ENCODE data around the gene MAN2A2. TPM values are rescaled to one million over a fixed set of nuclear protein-coding genes. Genes with fewer than 3 reads are reported as not detected.

Gene MAN2A2
- total and polyA plus RNA-seq, 2 of the 8 experiments (the other 6 are each of a cell fraction or from before 2014, with no cell fraction given), result 23.1 to 29.7 TPM

GRCh38 chr15:90869601-90870353 is 33.3 kb upstream of the MAN2A2 start:
- H4K91ac ChIP-seq (replicated peaks; ENCODE audit: insufficient read length, low read length), result no peak overlapping the region
- H3K4me2 ChIP-seq (ENCODE audit: insufficient read depth in 1 of 2, low read depth in 2 of 2, low read length in 2 of 2), result peak overlapping the region; percentile 29 to 72; a peak in 3 of 4 replicates
- DNase-seq (ENCODE audit: low read depth in 1 of 2, low spot score in 2 of 2) (peak in 1 of 2 experiments; percentile 76), FAIRE-seq (no peak)
- H2BK20ac ChIP-seq (ENCODE audit: low read length), result peak overlapping the region; percentile 43; the same call in 1 of the 2 replicates
- no peak overlapping the region; a peak in 1 of 7 replicates for H3K9ac ChIP-seq (replicated peaks in 1 of 4; ENCODE audit: extremely low read depth in 1 of 4, low read depth in 3 of 4, low read length in 3 of 4)
- peaks cover 0 to 5% of the 10 kb centered on the region in 2 experiments; a peak in 2 of 4 replicates for H3K79me2 ChIP-seq (ENCODE audit: control insufficient read depth in 1 of 2, insufficient read depth in 2 of 2, low read length in 2 of 2)
- no peak overlapping the region for H4K5ac ChIP-seq (ENCODE audit: insufficient read length, low read depth, low read length)
- H2BK5ac ChIP-seq (ENCODE audit: low read depth, low read length), result peak overlapping the region; percentile 45; the same call in 1 of the 2 replicates
- POLR2A ChIA-PET (ENCODE audit: partially characterized antibody), result interaction anchor here (0.6 to 2.2 kb wide), 8 partner anchors 10 to 84 kb away, joined by 3 to 22 read pairs (median 6); partner anchors contain the start of genes FES and HDDC3
- H2AFZ ChIP-seq (ENCODE audit: low read length), result no peak overlapping the region
- peak overlapping the region; percentile 62; the same call in 1 of the 2 replicates for H3K18ac ChIP-seq (ENCODE audit: extremely low read depth, low read length)
- no peak overlapping the region for H3K23ac ChIP-seq (ENCODE audit: insufficient read length)
- no peak overlapping the region for H3K4ac ChIP-seq (replicated peaks; ENCODE audit: insufficient read length, low read depth, low read length)
- H3K4me1 ChIP-seq (replicated peaks in 1 of 4; ENCODE audit: control insufficient read depth in 3 of 4, insufficient read depth in 4 of 4, low read length in 3 of 4), result peaks cover 23 to 47% (median 30%) of the 10 kb centered on the region in 4 experiments
- H3K23me2 ChIP-seq (ENCODE audit: low read depth, low read length), result peaks cover 3% of the 10 kb centered on the region; the same call in 1 of the 2 replicates
- CTCF ChIA-PET (ENCODE audit: partially characterized antibody), result interaction anchor here (0.6 to 3.2 kb wide), 5 partner anchors 13 to 230 kb away, joined by 3 to 19 read pairs (median 4); no protein-coding TSS in a partner anchor
- H4K8ac ChIP-seq (ENCODE audit: extremely low read depth, insufficient read depth, low read length), result peak overlapping the region; percentile 4; the same call in 1 of the 2 replicates
- H2BK12ac ChIP-seq (ENCODE audit: low read depth, low read length), result peak overlapping the region; percentile 77; the same call in 1 of the 2 replicates
- 58% methylated on average over 9 of the region's 9 CpGs; no CpG with 5 or more reads in 1 of the 2 experiments for WGBS, 2 experiments (ENCODE audit: extremely low coverage in 1 of 2, insufficient coverage in 1 of 2, insufficient read length in 1 of 2, insufficient replicate concordance in 2 of 2, low coverage in 1 of 2, low lambda C conversion rate in 2 of 2, missing lambda C conversion rate in 1 of 2)
- H3K36me3 ChIP-seq (ENCODE audit: control insufficient read depth in 2 of 4, insufficient read depth in 4 of 4, low read length in 3 of 4), result no peaks in the 10 kb centered on the region
- no peak overlapping the region; the same call in 1 of the 2 replicates for H2AK5ac ChIP-seq (ENCODE audit: low read depth, low read length)
- no peak overlapping the region for H3K4me3 ChIP-seq (ENCODE audit: extremely low read depth in 1 of 4, insufficient read depth in 2 of 4, low read depth in 3 of 4, low read length in 4 of 4)
- H2BK15ac ChIP-seq (ENCODE audit: low read length), result peak overlapping the region; percentile 21; the same call in 1 of the 2 replicates
- H3K27ac ChIP-seq (ENCODE audit: low read depth, low read length), result peak overlapping the region; percentile 16; the same call in 1 of the 2 replicates
- H3K79me1 ChIP-seq (ENCODE audit: low read depth, low read length), result 0 out of 2 replicates have a peak, but pooled peaks cover 2% of the 10 kb centered on the region
- H2BK120ac ChIP-seq (replicated peaks; ENCODE audit: low read depth, low read length), result peak overlapping the region; percentile 39
- H4K20me1 ChIP-seq (replicated peaks in 1 of 2; ENCODE audit: control insufficient read depth in 1 of 2, insufficient read depth in 2 of 2, low read length in 2 of 2), result no peaks in the 10 kb centered on the region
- no peaks in the 10 kb centered on the region for H3K9me3 ChIP-seq (ENCODE audit: insufficient read depth in 2 of 2, low read depth in 1 of 2, low read length in 1 of 2)
- no peaks in the 10 kb centered on the region for H3K27me3 ChIP-seq (replicated peaks in 1 of 4; ENCODE audit: control insufficient read depth in 3 of 4, extremely low read depth in 1 of 4, insufficient read depth in 3 of 4, low read length in 3 of 4)
- H3K56ac ChIP-seq (replicated peaks; ENCODE audit: insufficient read length, low read depth, low read length), result no peak overlapping the region
- no peak overlapping the region for H3K14ac ChIP-seq (ENCODE audit: insufficient read length)
- TF ChIP-seq CBX8 (IDR thresholded peaks at IDR 0.05; ENCODE audit: borderline replicate concordance, low read depth, low read length) (no peak), NANOG (IDR thresholded peaks at IDR 0.05; ENCODE audit: insufficient read depth, low read depth, low read length, poor library complexity, severe bottlenecking) (no peak), CREB1 (IDR thresholded peaks at IDR 0.05) (no peak), E2F6 (IDR thresholded peaks at IDR 0.05) (peak; percentile 10; the same call in 1 of the 2 replicates), GTF2F1 (IDR thresholded peaks at IDR 0.05; ENCODE audit: borderline replicate concordance, low read depth, low read length) (no peak), CTBP2 (IDR thresholded peaks at IDR 0.05; ENCODE audit: borderline replicate concordance, insufficient read depth, insufficient read length, low read length) (no peak), KDM5A (IDR thresholded peaks at IDR 0.05; ENCODE audit: low read length) (no peak), CEBPB (IDR thresholded peaks at IDR 0.05; ENCODE audit: low read depth, low read length) (no peak), CBX5 (IDR thresholded peaks at IDR 0.05; ENCODE audit: low read depth, low read length) (no peak), JUND (IDR thresholded peaks at IDR 0.05; ENCODE audit: low read length) (peak; percentile 19; the same call in 1 of the 2 replicates), SIX5 (IDR thresholded peaks at IDR 0.05; ENCODE audit: low read depth, low read length) (no peak)
